Measurements from ENCODE around the gene NSD1. TPM values are rescaled to one million over a fixed set of nuclear protein-coding genes. Genes with fewer than 3 reads are reported as not detected.

The NSD1 gene
- total RNA-seq, 1 experiment from 2014 or later = 48.9 TPM

DNA sequence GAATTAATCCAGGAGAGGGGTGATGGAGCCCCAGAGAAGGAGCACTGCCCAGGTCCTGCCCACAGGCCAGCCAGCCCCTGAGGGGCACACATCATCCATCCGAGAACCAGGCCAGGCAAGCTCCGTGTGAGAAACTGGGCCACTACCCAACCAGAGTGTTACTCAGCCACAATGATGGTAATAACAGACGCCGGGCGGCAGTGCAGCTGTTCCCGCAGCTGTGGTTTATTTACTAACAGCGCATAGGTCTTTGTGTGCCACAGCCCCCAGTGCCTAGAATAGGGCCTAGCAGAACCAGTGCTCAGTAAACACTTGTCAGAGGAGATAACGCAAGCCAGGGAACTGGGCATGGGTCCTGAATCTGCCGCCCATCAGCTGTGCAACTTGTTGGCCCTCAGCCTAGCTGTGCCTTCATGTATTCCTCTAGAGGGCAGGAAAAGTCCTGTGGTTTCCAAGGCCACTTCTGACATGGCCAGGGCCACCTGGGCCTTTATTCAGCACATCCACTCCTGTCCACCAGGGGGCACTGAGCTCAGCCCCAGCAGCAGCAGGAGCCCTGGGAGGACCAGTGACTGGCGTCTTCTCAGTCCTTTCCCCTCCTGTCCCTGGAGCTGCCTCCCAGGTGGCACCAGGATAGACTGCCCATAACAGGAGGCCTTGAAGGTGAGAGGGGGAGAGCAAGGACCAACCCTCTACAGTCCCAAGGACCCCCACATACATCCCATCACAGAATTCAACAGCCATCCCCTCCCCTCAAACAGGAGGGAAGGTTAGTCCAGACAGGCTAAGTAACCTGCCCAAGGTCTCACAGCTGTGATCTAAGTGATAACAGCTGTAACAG lies 176.0 kb downstream of the NSD1 start:
- Histone ChIP-seq H3K79me2 (ENCODE audit: low read length) (peaks cover 52% of the 10 kb centered on the region), H3K9ac (ENCODE audit: low read length) (no peak overlapping the region), H3K4me3 (ENCODE audit: low read length) (peak overlapping the region; percentile 76; the same call in 1 of the 2 replicates), H2AFZ (ENCODE audit: low read length) (no peak overlapping the region), H3K36me3 (ENCODE audit: low read depth, low read length) (peaks cover 18% of the 10 kb centered on the region; the same call in 1 of the 2 replicates), H3K4me1 (ENCODE audit: insufficient read depth, low read length) (peaks cover 39% of the 10 kb centered on the region), H3K27me3 (ENCODE audit: low read length) (no peaks in the 10 kb centered on the region), H3K4me2 (ENCODE audit: low read length) (peak overlapping the region; percentile 78), H3K9me2 (replicated peaks; ENCODE audit: low read length) (no peaks in the 10 kb centered on the region), H4K20me1 (ENCODE audit: low read length) (peaks cover 16% of the 10 kb centered on the region), H3K9me3 (ENCODE audit: low read length) (no peaks in the 10 kb centered on the region), H3F3A (ENCODE audit: low read length, unreplicated experiment) (no peaks in the 10 kb centered on the region), H3K27ac (ENCODE audit: low read length) (no peak overlapping the region)
- DNase-seq (peak; percentile 94), ATAC-seq (peak; percentile 33)
- intact Hi-C loops (cut with micrococcal nuclease) = loop anchor here (2.0 kb wide), 1 partner anchor 145 kb away; no protein-coding TSS in a partner anchor
- no TSS peak for BruUV-seq (replicated peaks)
- ChIA-PET POLR2A (ENCODE audit: unreplicated experiment) (no interaction called here), CTCF (interaction anchor here (0.5 to 1.9 kb wide), 8 partner anchors 8 to 159 kb away, joined by 3 to 9 read pairs (median 4); no protein-coding TSS in a partner anchor)
- no peak for TF ChIP-seq EZH2 (IDR thresholded peaks at IDR 0.05; ENCODE audit: low read length, unreplicated experiment)
- TF ChIP-seq EZH2phosphoT487 (IDR thresholded peaks at IDR 0.05; ENCODE audit: borderline replicate concordance, low read length) = no peak
- TF ChIP-seq, protein P1, sequence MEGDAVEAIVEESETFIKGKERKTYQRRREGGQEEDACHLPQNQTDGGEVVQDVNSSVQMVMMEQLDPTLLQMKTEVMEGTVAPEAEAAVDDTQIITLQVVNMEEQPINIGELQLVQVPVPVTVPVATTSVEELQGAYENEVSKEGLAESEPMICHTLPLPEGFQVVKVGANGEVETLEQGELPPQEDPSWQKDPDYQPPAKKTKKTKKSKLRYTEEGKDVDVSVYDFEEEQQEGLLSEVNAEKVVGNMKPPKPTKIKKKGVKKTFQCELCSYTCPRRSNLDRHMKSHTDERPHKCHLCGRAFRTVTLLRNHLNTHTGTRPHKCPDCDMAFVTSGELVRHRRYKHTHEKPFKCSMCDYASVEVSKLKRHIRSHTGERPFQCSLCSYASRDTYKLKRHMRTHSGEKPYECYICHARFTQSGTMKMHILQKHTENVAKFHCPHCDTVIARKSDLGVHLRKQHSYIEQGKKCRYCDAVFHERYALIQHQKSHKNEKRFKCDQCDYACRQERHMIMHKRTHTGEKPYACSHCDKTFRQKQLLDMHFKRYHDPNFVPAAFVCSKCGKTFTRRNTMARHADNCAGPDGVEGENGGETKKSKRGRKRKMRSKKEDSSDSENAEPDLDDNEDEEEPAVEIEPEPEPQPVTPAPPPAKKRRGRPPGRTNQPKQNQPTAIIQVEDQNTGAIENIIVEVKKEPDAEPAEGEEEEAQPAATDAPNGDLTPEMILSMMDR (conservative IDR thresholded peaks at IDR 0.05; ENCODE audit: low read depth, low read length) = peak; percentile 99

DNA sequence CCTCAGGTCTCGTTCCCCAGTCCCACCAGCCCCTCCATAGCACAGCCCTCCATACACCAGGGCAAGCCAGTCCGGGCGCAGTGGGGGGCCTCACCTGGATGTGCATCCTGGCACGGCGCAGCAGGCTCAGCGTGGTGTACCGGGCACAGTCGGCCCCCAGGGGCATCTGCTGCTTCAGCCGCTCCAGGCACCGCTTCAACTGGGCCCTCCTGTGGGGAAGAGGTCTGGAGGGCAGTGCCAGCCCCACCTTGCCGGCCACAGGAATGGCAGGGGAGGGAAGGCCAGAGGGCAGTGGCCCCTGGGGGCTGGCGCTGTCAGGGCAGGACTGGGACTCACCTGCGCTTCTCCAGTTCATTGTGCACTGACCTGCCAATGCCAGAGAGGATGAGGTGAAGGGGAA lies 176.8 kb downstream of the NSD1 start:
- POLR2A ChIA-PET (ENCODE audit: unreplicated experiment) = no interaction called here
- intact Hi-C loops (cut with micrococcal nuclease) = no loop called here

More for the DNA sequence above, 176.8 kb downstream of the NSD1 start:
- ATAC-seq (no peak), DNase-seq (no peak)
- no TSS peak for BruUV-seq (replicated peaks)
- CTCF ChIA-PET = interaction anchor here (0.6 to 1.9 kb wide), 7 partner anchors 9 to 159 kb away, joined by 3 to 9 read pairs (median 5); no protein-coding TSS in a partner anchor
- Histone ChIP-seq H3K27me3 (ENCODE audit: low read length) (no peaks in the 10 kb centered on the region), H3K27ac (ENCODE audit: low read length) (no peak overlapping the region), H3K4me1 (ENCODE audit: insufficient read depth, low read length) (peaks cover 31% of the 10 kb centered on the region), H3K36me3 (ENCODE audit: low read depth, low read length) (peaks cover 17% of the 10 kb centered on the region; the same call in 1 of the 2 replicates), H3K4me2 (ENCODE audit: low read length) (peak overlapping the region; percentile 78), H3K9me3 (ENCODE audit: low read length) (no peaks in the 10 kb centered on the region), H3K79me2 (ENCODE audit: low read length) (peaks cover 44% of the 10 kb centered on the region), H3K9me2 (replicated peaks; ENCODE audit: low read length) (no peaks in the 10 kb centered on the region), H3F3A (ENCODE audit: low read length, unreplicated experiment) (no peaks in the 10 kb centered on the region), H2AFZ (ENCODE audit: low read length) (no peak overlapping the region), H3K4me3 (ENCODE audit: low read length) (peak overlapping the region; percentile 76), H3K9ac (ENCODE audit: low read length) (no peak overlapping the region), H4K20me1 (ENCODE audit: low read length) (peaks cover 9% of the 10 kb centered on the region)
- no peak for TF ChIP-seq EZH2 (IDR thresholded peaks at IDR 0.05; ENCODE audit: low read length, unreplicated experiment)
- TF ChIP-seq, protein P1 (conservative IDR thresholded peaks at IDR 0.05; ENCODE audit: low read depth, low read length) = no peak
- no peak for TF ChIP-seq EZH2phosphoT487 (IDR thresholded peaks at IDR 0.05; ENCODE audit: borderline replicate concordance, low read length)
